Pulmonary artery endothelial cell (primary cell): ENCODE measurements around the gene CIB2. TPM values are rescaled to one million over a fixed set of nuclear protein-coding genes. Genes with fewer than 3 reads are reported as not detected.

Source experiments
- DNase-seq: peaks from one replicate; pipeline ENCODE4 v3.0.0-alpha.2; 2011; ENCODE audit warnings: low read depth, low spot score
- total RNA-seq: library from RNA; depleted of rRNA; stranded (reverse); fragments of >200 nt; gene quantifications from 2 replicates; pipeline ENCODE4 v1.2.3, GENCODE V29; 2014

Gene CIB2
- total RNA-seq, 1 donor from 2014 or later = 1.6 TPM

DNA sequence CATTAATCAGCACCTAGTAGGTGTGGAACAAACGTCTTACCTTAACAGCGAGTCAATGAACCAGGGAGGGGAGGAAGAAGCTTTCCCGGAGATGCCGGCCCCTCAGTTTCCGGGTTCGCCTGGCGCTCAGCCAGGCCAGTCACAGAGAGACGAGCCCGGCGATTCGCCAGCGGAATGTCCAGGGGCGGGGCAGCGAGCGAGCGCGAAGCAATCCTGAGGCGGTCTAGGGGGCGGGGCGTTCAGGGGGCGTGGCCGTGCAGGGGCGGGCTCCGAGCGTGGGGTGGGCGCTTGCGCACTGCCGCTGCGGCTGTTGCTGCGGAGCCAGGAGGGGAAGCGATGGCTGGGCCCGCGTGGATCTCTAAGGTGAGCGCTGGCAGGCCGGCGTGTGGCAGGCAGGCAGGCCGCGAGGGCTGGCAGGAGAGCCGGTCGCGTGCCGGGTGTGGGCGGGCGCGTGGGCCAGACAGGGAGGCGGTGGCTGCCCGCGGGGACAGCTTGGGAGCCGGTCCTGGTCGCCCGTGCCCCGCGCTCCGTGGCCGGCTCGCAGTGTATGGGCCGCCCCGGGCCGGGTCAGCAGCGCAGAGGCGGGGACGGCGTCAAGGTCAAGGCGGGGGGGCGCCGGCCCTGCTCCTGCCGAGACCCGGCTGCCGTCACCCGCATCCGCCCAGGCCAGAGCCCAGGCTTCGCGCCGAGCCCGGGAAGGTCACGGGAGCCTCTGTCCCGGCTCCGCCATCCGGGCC lies 18.0 kb upstream of the CIB2 start, which contains the start of gene IDH3A:
Gene IDH3A, plus strand, starts transcription at position 295 of the 737 bp plus-strand sequence. Its CDS starts 42 bp downstream, at position 337.
- DNase-seq = peak; percentile 78

DNA sequence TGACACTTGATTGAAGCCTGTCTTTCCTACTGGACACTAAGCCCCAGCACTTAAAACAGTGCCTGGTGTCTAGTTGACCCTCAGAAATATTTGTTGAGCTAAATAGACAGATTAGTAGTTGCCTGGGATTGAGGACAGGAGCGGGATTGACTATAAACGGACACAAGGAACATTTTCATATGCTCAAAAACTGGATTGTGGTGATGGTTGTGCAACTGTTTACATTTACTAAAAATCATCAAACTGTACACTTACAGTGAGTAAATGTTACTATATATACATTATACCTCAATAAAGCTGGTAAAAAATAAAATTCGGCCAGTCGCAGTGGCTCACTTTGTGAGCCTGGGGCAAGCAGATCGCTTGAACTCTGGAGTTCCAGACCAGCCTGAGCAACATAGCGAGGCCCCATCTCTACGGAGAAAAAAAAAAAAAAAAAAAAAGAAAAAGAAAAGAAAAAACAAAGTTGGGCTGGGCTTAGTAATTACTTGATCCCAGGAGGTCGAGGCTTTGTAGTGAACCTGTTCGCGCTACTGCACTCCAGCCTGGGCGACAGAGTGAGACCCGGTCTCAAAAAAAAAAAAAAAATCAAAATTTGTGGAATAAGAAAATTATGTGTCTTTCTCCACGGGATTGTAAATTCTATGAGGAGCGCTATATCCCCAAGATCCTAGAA lies 17.3 kb upstream of the CIB2 start:
- no peak for DNase-seq

DNA sequence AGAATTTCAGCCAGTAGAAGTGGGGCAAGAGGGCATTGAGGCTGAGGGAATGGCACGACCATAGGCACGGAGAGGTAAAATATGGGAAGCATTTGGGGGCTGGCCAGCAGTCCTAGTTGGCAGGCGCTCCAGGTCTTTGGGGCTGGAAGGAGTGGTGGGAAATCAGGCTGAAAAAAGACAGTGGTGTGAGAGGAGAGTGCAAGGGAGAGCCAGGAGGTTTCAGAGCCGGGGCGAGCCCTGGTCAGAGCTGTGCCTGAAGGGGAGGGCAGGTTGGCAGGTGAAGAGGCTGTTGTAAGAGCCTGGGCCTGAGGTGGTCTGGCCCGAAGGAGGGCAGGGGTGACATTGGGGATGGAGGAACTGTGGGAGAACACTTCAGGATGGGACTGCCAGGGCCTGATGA lies 16.3 kb upstream of the CIB2 start:
- no peak for DNase-seq

DNA sequence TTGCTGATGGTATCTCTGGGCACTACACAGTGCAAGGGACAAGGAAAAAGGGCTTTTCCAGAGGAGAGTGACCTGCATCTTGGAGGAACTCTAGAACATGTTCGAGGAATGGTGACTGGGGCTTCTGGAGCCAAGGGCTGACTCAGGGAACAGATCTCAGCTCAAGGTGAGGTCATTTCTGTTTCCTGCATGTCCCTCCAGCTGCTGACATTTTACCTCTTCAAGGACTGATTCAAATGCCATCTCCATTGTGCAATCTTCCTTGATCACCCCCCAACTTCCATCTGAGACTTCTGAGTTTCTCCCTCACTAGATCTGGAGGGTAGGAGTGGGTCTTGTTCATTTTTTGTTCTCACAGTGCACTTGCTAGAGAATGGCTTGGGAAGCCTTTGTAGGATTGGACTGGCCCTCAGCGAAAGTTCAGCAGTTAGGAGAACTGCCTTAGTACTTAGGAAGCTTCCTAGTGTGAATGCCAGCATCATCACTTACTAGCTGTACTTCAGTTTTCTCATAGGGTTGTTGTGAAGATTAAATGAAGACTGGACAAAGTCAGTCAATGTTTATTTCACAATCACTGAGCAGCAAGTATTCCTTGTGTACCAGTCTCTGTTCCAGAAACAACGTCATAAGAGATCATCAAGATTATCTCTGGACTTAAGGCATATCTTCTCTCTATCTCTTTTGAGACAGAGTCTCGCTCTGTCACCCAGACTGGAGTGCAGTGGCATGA lies 15.3 kb upstream of the CIB2 start:
- no peak for DNase-seq

DNA sequence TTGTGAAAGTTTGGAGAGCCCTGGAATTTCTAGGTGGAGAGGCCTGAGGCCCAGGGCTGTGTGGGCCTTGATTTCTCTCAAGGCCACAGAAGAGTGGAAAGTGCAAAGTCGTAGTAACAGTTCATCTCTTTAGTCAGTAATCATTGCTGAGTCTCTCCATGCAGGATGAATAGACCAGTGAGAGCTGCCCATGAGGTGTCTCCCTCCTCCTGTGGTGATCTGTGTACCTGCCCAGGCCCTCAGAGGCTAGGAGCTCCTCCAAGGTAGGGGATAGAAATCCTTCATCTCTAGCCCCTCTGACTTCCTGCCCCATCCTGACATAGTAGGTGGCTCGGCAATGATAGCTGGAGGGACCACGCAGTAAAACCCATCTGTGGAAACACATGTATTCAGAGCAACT lies 11.1 kb upstream of the CIB2 start:
- no peak for DNase-seq

DNA sequence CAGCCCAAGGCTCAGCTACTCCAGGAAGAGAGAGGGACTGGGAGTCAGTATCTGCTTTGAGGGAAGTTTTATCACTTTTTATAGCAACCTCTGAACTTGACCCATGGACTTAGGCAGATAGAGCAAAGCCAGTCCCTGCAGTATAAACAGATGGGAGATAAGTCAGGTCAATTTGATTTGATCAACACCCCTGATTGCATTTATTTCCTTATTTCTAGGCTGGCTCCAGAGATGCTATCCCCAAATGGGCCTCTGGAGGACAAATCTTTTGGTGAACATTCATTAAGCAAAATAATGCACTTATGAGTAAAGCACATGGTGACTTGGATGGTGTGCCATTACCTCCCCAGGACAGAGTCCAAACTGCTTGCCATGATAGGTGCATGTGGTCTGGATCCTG lies 9.0 kb upstream of the CIB2 start:
- DNase-seq = no peak

DNA sequence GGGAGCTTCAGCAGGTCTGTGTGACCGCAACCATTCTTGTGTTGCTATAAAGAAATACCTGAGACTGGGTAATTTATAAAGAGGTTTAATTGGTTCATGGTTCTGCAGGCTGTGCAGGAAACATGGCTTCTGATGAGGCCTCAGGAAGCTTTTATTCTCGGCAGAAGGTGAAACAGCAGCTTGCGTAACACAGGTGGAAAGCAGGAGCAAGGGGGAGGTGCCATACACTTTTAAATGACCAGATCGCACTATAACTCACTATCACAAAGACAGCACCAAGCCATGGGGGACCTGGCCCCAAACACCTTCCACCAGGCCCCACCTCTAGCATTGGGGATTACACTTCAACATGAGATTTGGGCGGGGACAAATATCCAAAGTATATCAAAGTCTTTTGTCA lies 8.3 kb upstream of the CIB2 start:
- DNase-seq = no peak

DNA sequence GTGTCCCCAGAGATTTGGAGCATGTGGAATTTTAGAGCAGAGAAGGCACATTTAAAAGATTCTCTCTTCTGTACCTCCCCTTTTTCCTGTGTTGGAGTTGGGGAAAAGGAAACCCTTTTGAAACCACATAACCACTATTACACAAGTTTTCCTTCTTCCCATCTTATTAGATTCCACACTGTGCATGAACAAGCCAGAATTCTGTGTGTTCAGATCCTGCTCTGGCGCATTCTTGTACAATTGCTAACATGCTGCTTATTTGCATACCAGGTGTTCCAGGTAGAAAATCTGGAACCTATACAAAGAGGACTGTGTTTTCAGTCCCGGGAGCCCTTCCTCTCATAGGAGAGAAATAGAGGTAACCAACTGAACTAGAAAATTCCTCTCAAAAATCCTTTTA lies 2.6 kb upstream of the CIB2 start:
- DNase-seq = no peak

DNA sequence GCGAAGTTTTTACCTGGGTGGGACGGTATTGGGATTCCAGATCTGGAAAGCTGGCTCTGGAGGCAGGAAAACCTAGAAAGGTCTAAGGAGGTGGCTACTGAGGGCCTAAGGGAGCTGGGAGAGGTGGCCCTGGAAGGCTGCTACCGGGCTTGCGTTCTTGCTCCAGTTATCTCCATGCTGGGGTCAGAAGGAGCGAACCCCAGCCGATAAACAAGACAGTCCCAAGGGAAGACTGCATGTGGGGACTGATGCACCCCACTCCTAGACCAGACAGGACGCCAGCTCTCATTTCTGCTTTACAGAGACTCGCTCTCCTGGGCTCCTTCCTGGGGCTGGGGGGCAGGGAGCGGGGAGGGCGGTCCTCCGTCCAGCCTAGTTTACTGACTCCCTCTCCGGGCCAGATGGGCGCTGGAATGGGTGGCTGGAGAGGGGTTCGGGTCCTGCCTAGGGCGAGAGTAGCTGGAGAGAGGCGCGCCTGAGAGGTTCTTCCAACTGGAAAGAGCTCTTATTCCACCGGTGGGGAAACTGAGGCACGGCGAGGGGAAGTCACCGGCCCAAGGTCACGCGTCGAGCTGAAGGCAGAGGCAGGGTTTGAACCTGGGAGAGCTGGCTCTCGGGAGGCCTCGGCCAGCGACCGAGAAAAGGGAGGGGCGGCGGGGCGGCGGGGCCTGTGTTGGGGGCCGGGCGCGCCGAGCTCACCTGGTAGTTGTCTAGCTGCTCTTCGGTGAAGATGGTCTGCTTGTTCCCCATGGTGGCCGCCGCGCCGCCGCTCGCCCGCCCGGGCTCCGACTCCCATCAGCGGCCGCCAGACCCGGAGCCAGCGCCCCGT lies 565 bp downstream of the CIB2 start:
- DNase-seq = no peak

DNA sequence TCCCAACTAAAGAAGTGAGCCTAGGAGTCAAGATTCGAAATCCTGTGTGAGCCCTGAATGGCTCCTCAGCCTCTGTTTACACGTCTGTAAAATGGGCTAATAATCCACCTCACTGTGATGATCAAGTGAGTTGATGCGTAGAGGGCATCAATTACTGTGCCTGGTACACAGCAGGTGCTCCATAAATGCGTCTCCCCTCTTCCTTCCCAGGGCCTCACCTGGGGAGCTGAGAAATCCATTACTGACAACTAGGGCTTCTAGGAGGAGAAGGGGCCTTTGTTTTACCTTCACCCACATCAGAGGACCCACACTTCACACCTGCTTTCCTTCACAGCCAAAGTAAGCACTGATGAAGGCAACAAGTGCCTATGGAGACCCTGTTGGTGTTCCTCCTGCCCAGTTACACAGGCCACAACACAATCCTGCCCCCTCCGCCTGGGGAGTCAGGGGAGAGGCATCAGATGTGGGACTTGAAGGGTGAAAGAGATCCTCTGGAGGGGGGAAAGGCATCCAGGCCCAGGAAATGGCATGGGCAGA lies 1.4 kb downstream of the CIB2 start:
- no peak for DNase-seq

DNA sequence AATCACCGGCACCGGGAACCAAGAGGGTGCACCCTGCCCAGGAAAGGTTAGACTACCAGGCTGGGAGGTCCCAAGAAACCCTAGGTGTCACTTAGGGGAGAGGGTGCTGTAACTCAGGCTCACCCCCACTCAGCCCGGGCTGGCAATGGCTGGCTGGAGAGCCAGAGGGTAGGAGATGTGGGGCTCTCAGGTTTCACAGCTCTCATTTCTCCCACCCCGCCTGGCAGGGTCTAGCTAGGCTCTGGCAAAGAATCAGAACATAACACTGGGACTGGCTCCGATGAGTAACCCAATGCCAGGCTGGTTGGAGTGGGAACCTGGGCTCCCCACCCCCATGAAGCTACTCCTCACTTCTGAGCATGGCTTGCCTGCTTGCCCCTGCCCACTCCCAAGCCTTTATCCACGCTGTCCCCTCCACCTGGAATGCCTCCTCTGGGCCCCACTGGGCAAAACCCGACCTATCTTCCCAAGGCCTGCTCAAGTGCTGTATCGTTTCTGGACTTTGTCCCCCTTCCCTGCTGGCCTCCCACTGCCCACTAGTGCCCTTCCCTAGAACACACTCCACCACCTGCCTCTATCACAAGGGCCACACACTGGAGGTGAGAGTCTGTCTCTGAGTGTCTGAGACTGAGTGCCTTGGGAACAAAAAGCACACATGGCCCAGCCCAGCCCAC lies 2.0 kb downstream of the CIB2 start:
- no peak for DNase-seq

DNA sequence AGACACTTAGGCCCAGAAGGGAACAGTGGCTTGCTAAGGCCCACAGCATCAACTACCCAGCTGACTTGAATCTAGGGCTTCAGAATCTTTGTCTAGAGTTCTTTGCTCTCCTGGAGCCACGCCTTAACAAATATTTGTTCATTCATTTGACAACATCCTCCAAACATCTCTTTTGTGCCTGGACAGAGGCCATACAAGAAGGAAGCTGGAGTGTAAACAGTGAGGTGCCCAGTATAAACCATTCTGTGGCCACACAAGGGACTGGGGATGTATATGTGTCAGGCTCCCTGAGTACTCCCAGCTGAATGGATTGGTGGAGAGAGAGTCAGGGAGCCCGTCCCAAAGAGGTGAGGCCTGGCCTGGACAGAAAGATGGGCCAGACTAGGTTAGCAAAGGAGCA lies 3.4 kb downstream of the CIB2 start:
- no peak for DNase-seq

DNA sequence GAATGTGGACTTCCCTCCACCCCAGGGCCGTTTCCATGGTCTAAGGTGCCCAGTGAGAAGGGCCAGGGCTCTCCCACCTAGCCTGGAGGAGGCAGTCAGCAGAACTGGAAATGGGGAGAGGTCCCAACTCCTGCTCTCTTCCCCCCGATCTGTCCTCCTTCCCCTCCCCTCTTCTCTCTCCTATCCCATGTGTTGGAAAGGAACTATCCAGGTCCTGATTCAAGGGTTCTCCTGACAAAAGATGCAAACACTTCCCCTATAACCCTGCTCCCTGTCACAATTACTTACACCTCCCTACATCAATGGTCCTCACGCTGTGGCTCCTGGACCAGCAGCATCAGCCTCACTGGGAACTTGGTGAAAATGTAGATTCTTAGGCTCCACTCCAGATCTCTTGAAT lies 6.0 kb downstream of the CIB2 start:
- no peak for DNase-seq

DNA sequence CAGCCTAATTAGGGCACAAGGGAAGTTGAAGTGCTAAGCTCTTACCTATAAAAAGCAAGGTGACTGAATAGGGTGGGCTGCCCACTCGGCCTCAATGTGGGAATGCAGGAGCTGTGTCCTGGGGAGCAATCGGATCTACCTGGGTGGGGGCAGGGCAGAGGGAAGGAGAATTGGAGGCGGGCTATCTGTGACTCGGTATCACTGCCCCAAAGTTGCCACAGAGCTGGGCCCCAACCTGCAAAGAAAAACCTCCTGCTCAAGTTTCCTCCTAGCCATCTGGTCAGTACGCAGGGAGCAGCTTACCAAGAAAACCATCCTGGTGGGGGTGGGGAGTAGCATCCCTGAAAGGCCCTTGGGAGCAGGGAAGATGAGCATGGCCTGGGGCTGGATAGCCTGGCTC lies 10.7 kb downstream of the CIB2 start:
- DNase-seq = no peak

DNA sequence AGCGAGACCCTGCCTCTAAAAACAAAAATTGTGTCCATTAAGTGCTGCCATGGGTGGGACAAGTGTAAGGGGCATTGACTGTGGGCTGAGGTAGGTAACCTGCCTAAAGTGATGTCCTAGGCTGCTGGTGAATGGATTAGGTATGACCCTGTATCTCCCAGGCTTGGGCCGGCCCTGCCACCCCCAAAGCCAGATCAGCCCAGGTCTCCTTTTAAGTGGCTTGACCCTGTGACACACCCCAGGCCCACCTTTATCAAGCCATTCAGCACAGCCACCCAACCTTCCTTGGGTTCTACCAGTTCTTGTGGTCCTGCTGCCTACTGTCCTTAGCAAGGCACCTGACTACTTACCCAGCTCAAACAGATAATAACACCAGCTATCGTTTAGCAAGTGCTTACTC lies 18.7 kb downstream of the CIB2 start:
- no peak for DNase-seq

DNA sequence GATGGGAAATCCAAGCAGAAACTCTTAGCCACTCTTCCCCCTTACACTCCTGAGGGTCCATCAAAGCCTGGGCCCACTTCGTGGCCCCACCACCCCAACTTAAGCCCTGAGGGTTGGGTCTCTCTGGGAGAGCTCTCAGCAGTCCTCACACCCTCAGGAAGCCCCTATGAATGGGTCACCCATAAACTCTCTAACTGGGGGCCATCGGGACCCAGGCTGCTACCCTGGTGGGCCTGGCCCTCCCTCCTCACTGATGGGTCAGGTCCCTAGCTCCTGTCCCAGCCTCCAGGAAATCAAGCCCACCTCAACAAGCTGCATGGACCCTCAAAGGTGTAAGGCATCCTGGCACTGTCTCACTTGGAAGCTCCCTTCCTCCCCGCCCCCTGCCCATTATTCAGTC lies 19.5 kb downstream of the CIB2 start:
- DNase-seq = no peak

DNA sequence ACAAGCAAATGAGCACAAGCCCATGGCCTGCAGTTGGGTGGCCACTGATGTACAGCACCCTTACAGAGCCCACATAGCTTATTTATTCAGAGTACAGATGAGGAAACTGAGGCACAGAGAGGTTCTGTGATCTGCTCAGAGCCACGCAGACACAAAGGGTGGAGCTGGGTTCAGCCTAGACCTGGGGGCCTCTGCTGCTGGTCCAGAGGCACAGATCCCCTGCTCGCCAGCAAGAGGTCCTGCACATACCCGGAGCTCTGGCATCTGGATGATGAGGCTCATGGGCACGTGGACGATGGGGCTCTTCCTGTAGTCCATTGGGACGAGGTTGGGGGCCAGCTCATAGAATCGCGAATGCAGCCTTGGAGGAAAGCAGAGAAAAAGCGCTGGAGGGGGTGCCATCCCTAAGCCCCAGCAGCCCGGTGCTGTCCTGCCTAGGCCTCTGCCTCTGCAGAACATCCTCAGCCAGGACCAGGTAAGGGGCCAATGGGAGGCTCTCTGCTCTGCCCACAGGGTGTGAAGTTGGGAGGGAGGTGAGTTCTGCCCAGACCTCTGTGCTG lies 20.2 kb downstream of the CIB2 start:
- no peak for DNase-seq

DNA sequence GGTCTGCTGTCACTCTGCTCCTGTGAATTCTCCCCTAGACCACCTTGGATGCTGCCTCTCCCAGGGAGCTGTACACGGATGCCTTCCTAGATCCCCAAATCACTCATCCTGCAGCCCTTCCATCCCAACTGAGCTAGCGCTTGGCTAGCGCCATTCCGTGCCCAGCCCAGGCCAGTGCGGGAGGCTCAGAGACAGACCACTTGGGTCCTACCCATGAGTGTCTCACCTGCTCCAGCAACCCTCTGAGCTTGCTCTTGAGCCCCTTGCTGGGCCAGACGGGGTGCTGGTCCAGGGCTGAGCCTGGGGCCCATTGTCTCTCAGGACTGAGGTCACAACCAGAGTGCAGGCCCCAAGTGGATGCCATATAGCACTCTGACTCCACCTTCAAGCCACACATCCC lies 21.1 kb downstream of the CIB2 start:
- no peak for DNase-seq

DNA sequence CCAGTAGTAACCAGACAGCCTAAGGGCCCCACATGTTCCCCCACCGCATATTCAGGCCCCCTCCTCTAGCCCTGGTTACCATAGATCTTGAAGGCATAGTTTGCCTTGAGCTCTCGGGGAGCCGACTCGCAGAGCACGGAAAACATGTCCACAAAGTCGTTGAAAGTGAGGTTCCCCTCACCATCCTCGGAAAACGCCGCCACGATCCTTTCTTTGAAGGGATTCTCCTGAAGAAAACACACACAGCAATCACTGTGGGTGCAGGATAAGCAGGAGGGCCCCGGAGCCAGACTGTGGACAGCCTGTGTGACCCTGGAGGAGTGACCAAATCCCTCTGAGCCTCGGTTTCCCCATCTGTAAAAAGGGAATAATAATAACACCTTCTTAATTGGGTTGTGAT lies 22.1 kb downstream of the CIB2 start:
- DNase-seq = no peak

DNA sequence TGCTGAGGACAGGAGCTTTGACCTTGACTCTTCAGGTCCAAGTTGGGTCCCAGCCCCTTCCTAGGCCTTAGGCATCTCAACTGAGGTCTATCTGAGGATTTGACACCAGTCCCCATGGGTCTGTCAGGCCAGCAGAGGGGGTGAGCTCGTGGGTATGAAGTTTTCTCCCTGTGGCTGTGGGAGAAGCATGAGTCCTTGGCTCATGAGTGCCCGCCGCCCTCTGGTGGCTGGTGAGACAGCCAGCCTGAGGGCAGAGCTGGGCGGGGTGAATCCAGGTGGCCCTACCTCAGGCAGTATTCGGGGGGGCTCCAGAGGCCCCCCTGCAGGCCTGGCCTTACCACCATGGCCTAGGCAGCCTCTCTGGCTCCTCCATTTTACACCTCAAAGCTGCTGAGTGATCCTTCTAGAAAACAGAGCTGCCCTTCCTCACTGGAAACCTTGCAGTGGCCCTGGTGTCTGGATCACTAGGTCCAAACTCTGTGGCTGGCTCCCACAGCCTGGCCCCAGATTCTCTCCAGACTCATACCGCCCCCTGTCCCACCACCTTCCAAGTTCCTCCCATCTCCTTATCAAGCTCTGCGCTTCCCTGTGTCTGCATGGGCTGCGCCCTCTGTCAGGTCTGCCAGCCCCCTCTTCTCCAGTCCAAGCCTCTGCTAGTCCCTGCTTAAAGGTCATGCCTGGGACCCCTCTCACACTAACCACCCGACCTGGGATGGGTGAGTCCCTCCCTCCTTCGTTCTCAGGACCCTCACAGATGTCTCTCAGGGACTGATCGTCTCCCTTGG lies 22.8 kb downstream of the CIB2 start:
- DNase-seq = peak; percentile 69
